ENCODE results near the gene VSIG1. TPM values are rescaled to one million over a fixed set of nuclear protein-coding genes. Genes with fewer than 3 reads are reported as not detected.

Gene VSIG1
- total RNA-seq, 1 experiment from 2014 or later, result 1.5 TPM

GRCh38 chrX:108090491-108091263, 45.8 kb downstream of the VSIG1 start:
- Histone ChIP-seq H2AK5ac (ENCODE audit: insufficient read length, low read length) (no peak overlapping the region), H3K23me2 (ENCODE audit: insufficient read length, low read depth, low read length, poor library complexity, severe bottlenecking) (peaks cover 6% of the 10 kb centered on the region), H3K79me1 (ENCODE audit: insufficient read depth, low read depth, low read length, poor library complexity, severe bottlenecking) (no peaks in the 10 kb centered on the region), H3K9me3 (ENCODE audit: control insufficient read depth, low read depth, low read length) (no peaks in the 10 kb centered on the region), H3K14ac (ENCODE audit: insufficient read depth, low read length) (no peak overlapping the region; the same call in 1 of the 2 replicates), H3K4ac (ENCODE audit: low read depth, low read length) (no peak overlapping the region), H3K4me2 (ENCODE audit: insufficient read depth, insufficient read length, low read length) (peak overlapping the region; percentile 96), H3K9ac (ENCODE audit: extremely low read depth, insufficient read length, low read length) (peak overlapping the region; percentile 98), H2BK120ac (ENCODE audit: low read depth, low read length, poor library complexity, severe bottlenecking) (no peak overlapping the region), H2BK5ac (ENCODE audit: insufficient read length, low read length) (no peak overlapping the region), H2BK20ac (ENCODE audit: low read depth, low read length, poor library complexity, severe bottlenecking) (no peak overlapping the region), H3K23ac (ENCODE audit: insufficient read length, low read depth, low read length) (no peak overlapping the region), H3K27ac (ENCODE audit: insufficient read length, low read depth, low read length) (peak overlapping the region; percentile 76), H4K8ac (replicated peaks; ENCODE audit: insufficient read length, low read depth, low read length) (no peak overlapping the region), H2BK15ac (ENCODE audit: low read depth, low read length) (no peak overlapping the region), H4K20me1 (ENCODE audit: control insufficient read depth, insufficient read depth, insufficient read length) (no peaks in the 10 kb centered on the region), H2BK12ac (ENCODE audit: insufficient read length, low read depth, low read length) (no peak overlapping the region), H3K27me3 (ENCODE audit: insufficient read depth, low read length) (no peaks in the 10 kb centered on the region), H3T11ph (ENCODE audit: low read length) (no peak overlapping the region), H3K18ac (ENCODE audit: insufficient read length, low read depth, low read length) (peak overlapping the region; percentile 40), H4K91ac (ENCODE audit: insufficient read length, low read depth, low read length) (no peak overlapping the region), H3K56ac (ENCODE audit: insufficient read length, low read depth, low read length) (no peak overlapping the region), H3K79me2 (ENCODE audit: insufficient read depth, low read length) (no peaks in the 10 kb centered on the region), H3K4me1 (ENCODE audit: insufficient read depth, low read length) (no peaks in the 10 kb centered on the region), H4K5ac (ENCODE audit: insufficient read length, low read depth, low read length) (no peak overlapping the region), H2AFZ (ENCODE audit: low read length) (no peak overlapping the region)
- no peak overlapping the region for H3K27ac Mint-ChIP-seq
- peaks cover 4 to 5% of the 10 kb centered on the region in 2 experiments for H3K4me1 Mint-ChIP-seq
- no peak for TF ChIP-seq CTCF (conservative IDR thresholded peaks at IDR 0.05)
- H3K4me3 Mint-ChIP-seq, result no peak overlapping the region
- peaks cover 4 to 23% (median 10%) of the 10 kb centered on the region in 3 experiments; a peak in 6 of 7 replicates for H3K36me3 Mint-ChIP-seq (ENCODE audit: insufficient read depth in 1 of 3, low read depth in 3 of 3)
- DNase-seq, result no peak
- no peaks in the 10 kb centered on the region for H3K27me3 Mint-ChIP-seq (ENCODE audit: low read depth)
- no CpG with 5 or more reads among the region's 20 CpGs for WGBS (ENCODE audit: extremely low coverage, insufficient read length, low lambda C conversion rate)
- no peaks in the 10 kb centered on the region for H3K9me3 Mint-ChIP-seq
